ENCODE measurements around the gene STRAP. TPM values are rescaled to one million over a fixed set of nuclear protein-coding genes. Genes with fewer than 3 reads are reported as not detected.

Gene STRAP
- total RNA-seq, 1 experiment from 2014 or later: 210 TPM

GRCh38 chr12:15839682-15840081 is 42.5 kb upstream of the STRAP start:
- no peak overlapping the region for H3K18ac ChIP-seq (ENCODE audit: insufficient read length, low read depth, low read length)
- H2BK20ac ChIP-seq (ENCODE audit: low read depth, low read length, poor library complexity, severe bottlenecking): no peak overlapping the region
- no peaks in the 10 kb centered on the region for H3K9me3 ChIP-seq (ENCODE audit: control insufficient read depth, low read depth, low read length)
- no peak for TF ChIP-seq CTCF (conservative IDR thresholded peaks at IDR 0.05)
- no peak overlapping the region for H2AK5ac ChIP-seq (ENCODE audit: insufficient read length, low read length)
- H3K9me3 Mint-ChIP-seq: no peaks in the 10 kb centered on the region
- H2BK12ac ChIP-seq (ENCODE audit: insufficient read length, low read depth, low read length): no peak overlapping the region
- no peaks in the 10 kb centered on the region for H3K79me2 ChIP-seq (ENCODE audit: insufficient read depth, low read length)
- no peak overlapping the region for H3K23ac ChIP-seq (ENCODE audit: insufficient read length, low read depth, low read length)
- no peak for DNase-seq
- no peak overlapping the region for H3K14ac ChIP-seq (ENCODE audit: insufficient read depth, low read length)
- H2BK15ac ChIP-seq (ENCODE audit: low read depth, low read length): no peak overlapping the region
- H3K36me3 Mint-ChIP-seq (ENCODE audit: insufficient read depth in 1 of 3, low read depth in 3 of 3): no peaks in the 10 kb centered on the region
- H3K4me2 ChIP-seq (ENCODE audit: insufficient read depth, insufficient read length, low read length): no peak overlapping the region
- no peak overlapping the region for H3K4me3 Mint-ChIP-seq
- H3K56ac ChIP-seq (ENCODE audit: insufficient read length, low read depth, low read length): no peak overlapping the region
- no peaks in the 10 kb centered on the region for H3K23me2 ChIP-seq (ENCODE audit: insufficient read length, low read depth, low read length, poor library complexity, severe bottlenecking)
- no peak overlapping the region for H4K91ac ChIP-seq (ENCODE audit: insufficient read length, low read depth, low read length)
- H4K8ac ChIP-seq (replicated peaks; ENCODE audit: insufficient read length, low read depth, low read length): no peak overlapping the region
- no peak overlapping the region for H3K9ac ChIP-seq (ENCODE audit: extremely low read depth, insufficient read length, low read length)
- H2AFZ ChIP-seq (ENCODE audit: low read length): no peak overlapping the region
- H4K5ac ChIP-seq (ENCODE audit: insufficient read length, low read depth, low read length): no peak overlapping the region
- H3K27me3 Mint-ChIP-seq (ENCODE audit: low read depth): no peaks in the 10 kb centered on the region
- no peak overlapping the region for H2BK120ac ChIP-seq (ENCODE audit: low read depth, low read length, poor library complexity, severe bottlenecking)
- no peak overlapping the region for H3T11ph ChIP-seq (ENCODE audit: low read length)
- no peak overlapping the region for H3K27ac Mint-ChIP-seq
- H2BK5ac ChIP-seq (ENCODE audit: insufficient read length, low read length): no peak overlapping the region
- H3K4me1 Mint-ChIP-seq: peaks cover 0 to under 1% of the 10 kb centered on the region in 2 experiments; a peak in 1 of 4 replicates
- no peaks in the 10 kb centered on the region for H3K79me1 ChIP-seq (ENCODE audit: insufficient read depth, low read depth, low read length, poor library complexity, severe bottlenecking)
- no peaks in the 10 kb centered on the region for H3K27me3 ChIP-seq (ENCODE audit: insufficient read depth, low read length)
- H4K20me1 ChIP-seq (ENCODE audit: control insufficient read depth, insufficient read depth, insufficient read length): no peaks in the 10 kb centered on the region
- no peak overlapping the region for H3K27ac ChIP-seq (ENCODE audit: insufficient read length, low read depth, low read length)
- H3K4ac ChIP-seq (ENCODE audit: low read depth, low read length): no peak overlapping the region
- H3K4me1 ChIP-seq (ENCODE audit: insufficient read depth, low read length): no peaks in the 10 kb centered on the region
